ENCODE measurements around the gene CAMK4. TPM values are rescaled to one million over a fixed set of nuclear protein-coding genes. Genes with fewer than 3 reads are reported as not detected.

The CAMK4 gene
- total and polyA plus RNA-seq, 4 donors, result 0.27 to 1.4 (median 1.2) TPM

GRCh38 chr5:111469903-111470302, 245.7 kb downstream of the CAMK4 start (continued):
- TF ChIP-seq MAX (IDR thresholded peaks at IDR 0.05) (no peak), JUND (IDR thresholded peaks at IDR 0.05) (no peak)

- Histone ChIP-seq H3K9me3 (ENCODE audit: control insufficient read depth in 4 of 4, low read length in 3 of 4) (no peaks in the 10 kb centered on the region), H3K4me3 (ENCODE audit: low read depth in 1 of 3, low read length in 3 of 3) (no peak overlapping the region), H3K9ac (ENCODE audit: low read depth in 1 of 2, low read length in 2 of 2) (no peak overlapping the region), H3K36me3 (ENCODE audit: control insufficient read depth in 4 of 4, insufficient read depth in 3 of 4, low read depth in 1 of 4, low read length in 3 of 4) (no peaks in the 10 kb centered on the region), H3K27ac (ENCODE audit: low read depth in 1 of 2, low read length in 2 of 2) (no peak overlapping the region), H3K27me3 (ENCODE audit: control insufficient read depth in 4 of 4, insufficient read depth in 4 of 4, low read length in 3 of 4) (no peaks in the 10 kb centered on the region), H3K4me1 (ENCODE audit: control insufficient read depth in 4 of 4, insufficient read depth in 4 of 4, low read length in 3 of 4) (no peaks in the 10 kb centered on the region)
- no peak for DNase-seq (ENCODE audit: low spot score)
- no peak for TF ChIP-seq NR2F2 (IDR thresholded peaks at IDR 0.05)
- TF ChIP-seq ZBTB33 (IDR thresholded peaks at IDR 0.05), result no peak
- no peak for TF ChIP-seq FOXA2 (IDR thresholded peaks at IDR 0.05)
- no peak for TF ChIP-seq FOXA1 (IDR thresholded peaks at IDR 0.05)
- no peak for TF ChIP-seq HNF4G (IDR thresholded peaks at IDR 0.05)
- no peak for TF ChIP-seq EGR1 (IDR thresholded peaks at IDR 0.05; ENCODE audit: low read depth in 2 of 2)
- no peak for TF ChIP-seq YY1 (IDR thresholded peaks at IDR 0.05)
- no peak for TF ChIP-seq RXRA (IDR thresholded peaks at IDR 0.05)
- TF ChIP-seq MAX (IDR thresholded peaks at IDR 0.05), result no peak
- no peak for TF ChIP-seq RAD21 (IDR thresholded peaks at IDR 0.05)
- no peak for TF ChIP-seq GABPA (IDR thresholded peaks at IDR 0.05 in 1 of 2, conservative IDR thresholded peaks at IDR 0.05 in 1 of 2)
- TF ChIP-seq ATF3 (IDR thresholded peaks at IDR 0.05), result no peak
- no peak for TF ChIP-seq SP1 (IDR thresholded peaks at IDR 0.05)
- no peak for TF ChIP-seq TAF1 (conservative IDR thresholded peaks at IDR 0.05)
- WGBS, result 93% methylated on average over 3 of the region's 3 CpGs
Measured at GRCh38 chr5:111472096-111472495, 247.9 kb downstream of the CAMK4 start.

GRCh38 chr5:111472579-111472978, 248.4 kb downstream of the CAMK4 start:
- 74% methylated on average over 3 of the region's 3 CpGs for WGBS

More at GRCh38 chr5:111472579-111472978, 248.4 kb downstream of the CAMK4 start:
- Histone ChIP-seq H3K27me3 (ENCODE audit: control insufficient read depth in 4 of 4, insufficient read depth in 4 of 4, low read length in 3 of 4) (no peaks in the 10 kb centered on the region), H3K36me3 (ENCODE audit: control insufficient read depth in 4 of 4, insufficient read depth in 3 of 4, low read depth in 1 of 4, low read length in 3 of 4) (no peaks in the 10 kb centered on the region), H3K4me1 (ENCODE audit: control insufficient read depth in 4 of 4, insufficient read depth in 4 of 4, low read length in 3 of 4) (no peaks in the 10 kb centered on the region), H3K4me3 (ENCODE audit: low read depth in 1 of 3, low read length in 3 of 3) (no peak overlapping the region), H3K27ac (ENCODE audit: low read depth in 1 of 2, low read length in 2 of 2) (no peak overlapping the region), H3K9ac (ENCODE audit: low read depth in 1 of 2, low read length in 2 of 2) (no peak overlapping the region), H3K9me3 (ENCODE audit: control insufficient read depth in 4 of 4, low read length in 3 of 4) (no peaks in the 10 kb centered on the region)
- TF ChIP-seq ZBTB33 (IDR thresholded peaks at IDR 0.05) (no peak), GABPA (IDR thresholded peaks at IDR 0.05 in 1 of 2, conservative IDR thresholded peaks at IDR 0.05 in 1 of 2) (no peak), EGR1 (IDR thresholded peaks at IDR 0.05; ENCODE audit: low read depth in 2 of 2) (no peak), HNF4G (IDR thresholded peaks at IDR 0.05) (no peak), CTCF (IDR thresholded peaks at IDR 0.05; ENCODE audit: low read depth, low read length, missing input control) (no peak), JUND (IDR thresholded peaks at IDR 0.05) (no peak), RXRA (IDR thresholded peaks at IDR 0.05) (no peak), SP1 (IDR thresholded peaks at IDR 0.05) (no peak), ATF3 (IDR thresholded peaks at IDR 0.05) (no peak), TAF1 (conservative IDR thresholded peaks at IDR 0.05) (no peak), YY1 (IDR thresholded peaks at IDR 0.05) (no peak), RAD21 (IDR thresholded peaks at IDR 0.05) (no peak), FOXA2 (IDR thresholded peaks at IDR 0.05) (no peak), FOXA1 (IDR thresholded peaks at IDR 0.05) (no peak), REST (IDR thresholded peaks at IDR 0.05) (no peak), HNF4A (conservative IDR thresholded peaks at IDR 0.05) (no peak), NR2F2 (IDR thresholded peaks at IDR 0.05) (no peak), MAX (IDR thresholded peaks at IDR 0.05) (no peak)
- no peak for DNase-seq (ENCODE audit: low spot score)
